NOMO-1 treated with dmso at 0.1 percent for 144 hours (cell line): ENCODE measurements around the gene SLC8A1.

Experiments used
- DNase-seq: peaks from one replicate; lab custom pipeline; 2025; ENCODE audit not compliant: unreplicated experiment; lab: John Stamatoyannopoulos, UW

The SLC8A1 gene

GRCh38 chr2:40428439-40428838 is 23.5 kb downstream of the SLC8A1 start:
- no peak for DNase-seq

DNA sequence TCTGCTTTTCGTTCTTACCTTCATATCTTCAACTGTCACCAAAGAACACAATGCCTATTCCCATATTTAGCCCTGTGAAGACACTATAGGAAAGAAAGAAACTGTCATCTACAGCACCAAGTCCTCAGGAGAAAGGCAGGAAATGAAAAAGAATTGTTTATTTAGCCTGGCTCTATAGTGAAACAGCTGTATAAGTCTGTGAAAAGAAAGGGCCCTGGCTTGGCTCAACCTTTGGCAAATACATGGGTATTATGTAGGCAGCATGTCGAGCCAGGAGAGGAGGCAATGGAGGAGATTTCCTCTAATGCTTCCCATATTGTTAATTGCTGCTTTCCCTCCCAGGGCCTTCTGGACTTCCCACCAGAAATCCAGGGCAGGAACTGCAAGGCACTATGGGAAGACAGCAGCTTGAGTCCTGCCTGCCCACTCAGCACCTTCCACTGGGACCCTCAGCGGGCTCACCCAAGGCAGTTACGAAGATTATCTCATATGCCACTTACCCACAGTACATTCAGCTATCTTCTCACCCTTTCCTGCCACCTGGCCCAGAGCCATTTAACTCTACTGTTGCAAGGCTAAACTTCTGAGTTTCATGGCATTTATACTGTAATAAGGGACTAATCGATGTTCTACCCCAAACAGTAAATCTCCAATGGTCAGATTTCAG is 30.1 kb downstream of the SLC8A1 start:
- DNase-seq, result no peak

- DNase-seq, result no peak
Measured at GRCh38 chr2:40420478-40420877, 31.4 kb downstream of the SLC8A1 start.

DNA sequence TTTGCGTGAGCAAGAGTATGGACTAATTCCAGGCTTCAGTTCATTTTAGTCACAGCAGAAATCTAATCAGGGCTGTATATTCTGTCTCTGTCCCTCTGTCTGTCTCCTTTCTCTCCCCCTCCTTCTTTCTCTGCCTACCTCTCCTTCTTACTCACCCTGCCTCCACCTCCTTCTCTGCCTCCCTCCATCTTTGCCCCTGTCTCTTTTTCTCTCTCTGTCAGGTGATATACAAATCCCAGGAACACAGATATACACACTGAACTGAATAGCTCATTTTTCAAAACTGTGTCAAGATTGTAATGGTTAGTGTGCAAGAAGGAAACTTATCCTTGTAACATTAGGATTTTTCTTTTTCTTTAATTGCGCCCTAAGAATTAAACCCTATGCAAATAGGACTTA is 32.5 kb downstream of the SLC8A1 start:
- DNase-seq, result no peak

DNA sequence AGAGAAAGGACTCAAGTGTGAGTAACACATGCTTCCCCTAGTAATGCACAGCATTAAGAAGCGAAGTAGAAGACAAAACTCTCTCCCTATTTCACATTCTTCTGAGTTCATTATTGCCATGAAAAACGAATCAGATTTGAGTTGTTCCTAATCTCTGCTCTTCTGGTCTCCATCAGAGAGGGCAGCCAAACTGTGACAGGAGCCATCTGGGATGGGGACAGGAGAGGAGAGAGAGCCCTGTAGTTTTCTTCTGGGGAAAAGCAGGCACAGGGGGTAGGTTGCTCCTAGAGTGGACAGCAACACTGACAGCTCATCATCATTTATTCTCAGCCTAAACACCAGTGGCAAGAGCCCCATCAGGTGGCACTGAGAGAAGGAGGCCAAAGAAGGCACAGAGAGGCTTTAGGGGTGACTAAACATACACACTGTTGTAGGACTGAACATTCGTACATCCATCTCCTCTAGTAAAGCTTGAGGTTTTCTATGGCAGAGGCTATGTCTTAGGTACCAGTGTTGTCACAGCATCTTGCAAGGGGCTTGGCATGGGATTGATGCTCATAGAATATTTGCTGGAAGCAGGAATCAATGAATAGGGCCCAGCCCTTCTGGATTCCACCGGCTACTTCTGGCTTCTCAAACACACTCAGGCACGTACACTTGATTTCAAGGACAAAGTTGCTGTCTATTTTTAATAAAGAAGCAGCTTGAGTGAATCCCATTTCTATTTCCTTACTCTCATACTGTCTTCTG is 33.1 kb downstream of the SLC8A1 start:
- DNase-seq, result no peak

DNA sequence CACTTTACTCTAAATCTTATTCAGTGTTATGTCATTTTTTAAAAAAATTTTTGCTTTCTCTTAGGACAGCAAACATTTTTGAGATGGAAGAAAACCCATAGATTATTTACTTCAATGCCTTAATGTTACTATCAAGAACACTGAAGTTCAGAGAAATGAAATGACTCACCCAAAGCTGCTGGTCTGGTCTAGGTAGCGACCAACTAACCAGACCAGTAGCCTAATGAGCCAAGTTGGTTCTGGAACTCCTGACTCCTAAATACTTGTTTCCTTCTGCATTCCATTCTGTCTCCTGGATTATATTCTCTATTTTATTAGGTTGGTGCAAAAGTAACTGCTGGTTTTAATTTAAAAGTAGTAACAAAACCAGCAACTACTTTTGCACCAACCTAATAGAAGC is 35.4 kb downstream of the SLC8A1 start:
- DNase-seq, result no peak

DNA sequence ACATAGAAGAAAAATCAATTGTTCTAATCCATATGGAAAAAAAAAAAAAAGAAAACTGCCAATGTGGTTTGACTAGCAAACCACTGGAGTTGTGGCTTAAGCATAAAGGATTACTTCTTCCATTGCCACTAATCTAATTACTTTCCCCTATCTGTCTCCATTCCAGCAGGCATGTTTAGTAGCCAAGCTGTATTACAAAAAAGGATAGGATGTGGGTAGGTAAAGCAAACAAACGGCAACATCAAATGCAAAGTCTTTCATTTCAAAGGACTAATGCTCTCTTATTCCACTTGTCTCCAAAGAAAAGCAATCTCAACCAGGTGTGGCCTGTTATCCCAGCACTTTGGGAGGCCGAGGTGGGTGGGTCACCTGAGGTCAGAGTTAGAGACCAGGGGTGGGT is 36.5 kb downstream of the SLC8A1 start:
- no peak for DNase-seq

DNA sequence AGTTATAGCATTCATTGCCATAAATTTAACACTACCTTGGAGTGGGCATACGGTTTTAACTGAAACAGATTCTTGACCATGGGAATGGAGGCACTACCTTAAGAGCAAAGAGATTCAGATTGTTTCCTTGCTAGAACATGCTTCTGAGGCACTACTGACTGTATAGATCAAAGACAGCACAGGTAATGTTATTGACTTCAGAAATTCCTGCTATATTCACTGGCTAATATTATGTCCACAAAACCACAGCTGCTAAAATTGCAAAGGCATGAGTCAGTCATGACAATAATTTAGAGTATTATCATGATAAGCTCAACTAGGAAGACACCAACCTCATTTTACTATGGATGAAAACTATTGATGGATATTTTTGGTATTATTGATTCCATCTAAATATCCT is 39.4 kb downstream of the SLC8A1 start:
- no peak for DNase-seq

DNA sequence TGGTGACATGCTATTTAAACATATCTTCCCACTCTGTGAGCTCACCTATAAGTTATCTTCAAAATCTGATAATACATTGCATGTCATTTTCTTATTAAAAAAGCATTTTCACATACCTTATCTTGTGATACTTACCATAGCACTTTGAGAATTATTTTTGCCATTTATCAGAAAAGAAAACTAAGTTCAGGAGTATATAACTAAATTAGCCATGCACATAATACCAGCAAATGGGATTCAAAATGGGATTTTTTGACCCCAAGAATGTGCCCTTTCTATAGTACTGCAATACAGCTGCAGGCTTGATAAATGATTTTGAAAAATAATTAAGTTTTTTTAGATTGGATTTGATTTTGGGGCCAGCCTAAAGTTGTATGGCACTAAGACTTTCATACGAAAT is 41.2 kb downstream of the SLC8A1 start:
- no peak for DNase-seq

GRCh38 chr2:40409734-40410133 is 42.2 kb downstream of the SLC8A1 start:
- no peak for DNase-seq

DNA sequence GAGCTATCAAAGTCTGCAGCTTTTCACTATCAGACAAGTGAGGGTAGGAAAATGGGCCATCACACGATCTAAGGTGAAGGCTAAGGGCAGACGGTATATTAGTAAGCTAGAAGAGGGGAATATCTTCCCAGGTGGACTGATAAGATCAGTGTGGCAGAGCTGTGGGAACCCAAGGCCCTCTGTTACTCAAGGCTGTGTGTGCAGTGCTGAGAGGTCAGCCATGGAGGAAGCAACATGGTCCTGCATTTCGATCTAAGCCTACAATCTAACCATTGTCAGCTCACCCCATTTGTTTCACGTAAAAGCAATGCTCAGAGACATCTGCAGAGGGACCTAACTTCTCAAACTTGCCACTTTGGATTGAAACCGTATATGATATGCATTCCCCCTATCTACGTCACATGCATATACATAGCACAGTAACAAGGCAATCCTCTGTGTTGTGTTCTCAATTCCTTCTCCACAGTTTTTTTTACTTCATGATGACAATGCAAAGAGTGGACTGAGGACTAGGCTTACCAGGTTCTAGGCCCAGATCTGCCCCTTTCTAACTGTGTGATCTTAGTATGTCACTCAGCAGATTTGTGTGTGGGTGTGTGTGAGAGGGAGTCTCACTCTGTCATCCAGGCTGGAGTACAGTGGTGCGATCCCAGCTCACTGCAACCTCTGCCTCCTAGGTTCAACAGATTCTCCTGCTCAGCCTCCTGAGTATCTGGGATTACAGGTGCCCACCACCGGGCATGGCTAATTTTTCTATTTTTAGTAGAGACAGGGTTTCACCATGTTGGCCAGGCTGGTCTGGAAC is 45.2 kb downstream of the SLC8A1 start:
- no peak for DNase-seq

DNA sequence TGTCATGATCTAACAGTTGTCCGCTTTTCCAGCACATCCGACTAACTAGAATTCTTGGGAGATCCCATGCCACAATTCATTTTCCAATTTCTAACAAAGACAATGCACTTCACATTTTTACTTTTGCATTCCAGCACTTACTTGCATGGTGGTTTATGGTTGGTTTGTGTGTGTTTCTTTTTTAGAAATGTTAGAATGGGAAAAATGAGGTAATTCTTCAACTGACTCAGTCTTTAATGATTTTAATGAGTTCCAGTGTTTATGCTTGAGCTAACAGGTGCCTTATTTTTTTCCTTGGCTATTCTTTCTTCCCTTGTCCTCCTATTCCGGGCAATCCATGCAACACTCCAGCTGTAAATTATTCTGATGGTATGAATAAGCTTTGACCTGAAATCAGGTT is 46.4 kb downstream of the SLC8A1 start:
- DNase-seq, result no peak

DNA sequence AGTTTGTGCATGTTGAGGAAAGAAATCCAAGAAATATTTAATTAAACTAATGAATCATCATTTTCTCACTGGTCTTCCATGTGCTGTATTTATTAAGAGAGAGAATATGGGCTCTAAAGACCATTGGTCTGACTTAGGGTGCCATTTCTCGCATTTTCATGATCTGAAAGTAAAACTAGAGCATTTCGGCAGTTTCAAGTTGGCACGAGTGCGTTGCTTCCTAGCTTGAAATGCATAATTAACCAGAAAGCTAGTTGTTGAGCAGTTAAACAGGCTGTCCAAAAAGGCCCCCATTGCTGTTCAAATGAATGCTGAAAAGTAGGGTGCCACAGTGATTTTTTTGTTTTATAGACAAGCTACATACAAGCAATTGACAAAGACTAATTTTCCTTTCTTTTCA is 47.4 kb downstream of the SLC8A1 start:
- DNase-seq, result no peak

- no peak for DNase-seq
Measured at GRCh38 chr2:40403233-40403836, 48.6 kb downstream of the SLC8A1 start.

- DNase-seq, result no peak
Measured at GRCh38 chr2:40401896-40402295, 50.0 kb downstream of the SLC8A1 start.

- no peak for DNase-seq
Measured at GRCh38 chr2:40400336-40400953, 51.4 kb downstream of the SLC8A1 start.

- DNase-seq, result no peak
Measured at GRCh38 chr2:40397765-40398164, 54.1 kb downstream of the SLC8A1 start.

DNA sequence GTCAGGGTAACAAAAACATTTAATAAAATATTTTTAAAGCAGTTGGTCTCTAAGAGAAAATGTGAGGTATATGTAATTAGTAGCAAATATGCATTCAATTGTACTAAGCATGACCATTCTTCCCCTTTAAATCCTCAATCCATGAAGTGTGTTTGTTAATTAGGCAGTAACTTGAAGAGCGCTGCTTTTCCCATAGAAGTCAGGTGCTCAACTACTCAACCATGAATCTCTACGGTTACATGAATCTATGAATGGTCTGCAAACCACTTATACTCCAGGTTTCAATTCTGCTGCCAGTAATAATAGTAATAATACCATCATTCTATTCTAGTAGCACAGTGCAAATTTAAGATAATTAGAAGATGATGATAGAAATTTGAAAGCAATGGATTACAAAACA is 55.8 kb downstream of the SLC8A1 start:
- no peak for DNase-seq

GRCh38 chr2:40395169-40396073 is 56.5 kb downstream of the SLC8A1 start:
- no peak for DNase-seq

GRCh38 chr2:40394597-40394996 is 57.3 kb downstream of the SLC8A1 start:
- DNase-seq, result no peak
